ENCODE results near the gene FEM1B. TPM values are rescaled to one million over a fixed set of nuclear protein-coding genes. Genes with fewer than 3 reads are reported as not detected.

The FEM1B gene
- total RNA-seq, 2 experiments from 2014 or later, result 32.9 to 37.6 TPM

DNA sequence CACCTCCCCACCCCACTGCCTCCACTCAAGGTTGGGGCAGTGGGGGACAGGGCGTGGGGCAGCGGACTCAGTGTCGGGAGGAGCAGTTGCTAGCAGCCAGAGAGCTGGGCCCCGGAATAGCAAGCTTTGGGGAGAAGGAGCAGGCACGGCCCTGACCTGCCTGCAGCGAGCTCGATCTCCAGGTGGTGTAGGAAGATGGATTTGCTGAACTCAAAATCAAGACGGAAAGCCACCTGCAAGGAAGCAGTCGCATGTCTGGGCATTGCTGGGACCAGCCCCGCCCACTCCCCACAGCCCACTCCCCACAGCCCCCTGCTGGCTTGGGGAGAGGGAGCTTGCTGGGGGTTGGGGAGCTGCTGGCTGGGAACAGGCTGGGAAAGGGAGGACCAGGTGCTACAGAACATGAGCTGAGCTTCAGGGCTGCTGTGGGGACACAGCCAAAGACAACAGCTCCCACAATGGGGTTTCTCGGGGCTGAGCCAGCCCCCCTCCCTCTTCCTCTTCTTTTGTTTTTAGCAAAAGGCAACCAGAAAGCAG lies 38.0 kb downstream of the FEM1B start:
- ChIA-PET CTCF (no interaction called here), POLR2A (no interaction called here)

DNA sequence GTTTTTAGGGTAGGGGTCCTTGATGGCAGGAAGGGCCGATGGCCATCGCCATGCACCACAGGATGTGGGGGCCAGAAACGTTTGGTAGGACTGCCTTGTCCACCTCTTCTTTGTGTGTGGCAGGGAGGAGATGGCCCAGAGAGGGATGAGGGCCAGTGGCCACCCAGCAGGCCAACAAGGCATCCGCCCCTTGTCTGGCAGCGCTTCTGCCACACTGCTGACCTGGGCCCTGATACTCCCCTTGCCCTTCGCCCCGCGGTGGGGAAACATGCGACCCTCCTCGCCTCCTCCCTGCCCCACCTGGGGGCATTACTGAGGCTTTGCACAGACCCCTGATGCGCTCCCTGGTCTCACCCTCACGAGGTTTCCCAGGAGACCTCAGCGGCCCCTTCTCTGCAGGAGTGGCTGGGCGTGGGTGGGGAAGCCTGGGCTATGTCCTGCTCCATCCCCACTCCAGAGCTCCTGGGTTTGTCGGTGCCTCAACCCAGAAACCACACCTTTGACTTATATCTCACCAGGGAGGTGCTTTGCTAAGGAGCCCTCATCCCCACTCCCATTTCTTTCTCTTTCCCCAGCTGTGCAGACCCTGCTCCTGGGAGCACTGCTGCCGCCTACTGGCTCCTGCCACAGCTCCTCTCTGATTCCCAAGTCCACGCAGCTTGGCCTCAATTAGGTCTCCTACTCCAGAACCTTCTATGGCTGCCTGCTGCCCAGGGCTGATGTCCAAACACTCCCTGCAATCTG lies 38.7 kb downstream of the FEM1B start:
- POLR2A ChIA-PET, result no interaction called here
- CTCF ChIA-PET, result no interaction called here

DNA sequence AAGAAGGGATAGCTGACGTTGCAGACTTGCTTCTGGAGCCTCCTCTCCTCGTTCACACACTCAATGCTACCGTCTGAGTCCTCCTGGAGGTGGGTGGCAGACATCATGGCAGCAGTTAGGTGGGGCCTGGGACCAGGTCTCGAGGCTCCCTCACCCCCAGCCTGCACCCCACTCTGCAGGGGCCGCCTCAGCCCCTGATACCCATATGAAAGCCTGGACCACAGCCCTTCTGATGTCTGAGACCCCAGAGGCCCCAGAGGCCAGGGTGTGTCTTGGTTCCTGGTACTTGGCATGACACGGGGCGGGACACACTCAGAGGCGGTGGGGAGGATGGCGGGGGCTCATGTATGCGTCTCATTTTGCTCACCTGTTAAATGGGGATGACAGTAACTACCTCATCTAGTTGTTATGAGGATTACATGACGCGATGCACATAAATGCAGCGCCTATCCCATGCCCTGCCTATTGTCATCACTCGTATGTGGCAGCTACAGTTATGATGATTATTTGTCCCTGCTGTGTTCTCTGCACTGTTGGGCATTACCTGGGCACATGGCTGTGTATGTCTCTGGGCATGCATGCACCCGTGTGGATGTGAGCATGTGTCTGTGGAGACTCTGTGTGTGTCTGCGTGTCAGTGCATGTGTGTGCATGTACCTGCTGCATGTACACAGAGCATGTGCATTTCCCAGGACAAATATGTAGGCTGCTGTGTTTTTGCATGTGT lies 39.9 kb downstream of the FEM1B start:
- POLR2A ChIA-PET, result no interaction called here
- CTCF ChIA-PET, result no interaction called here

DNA sequence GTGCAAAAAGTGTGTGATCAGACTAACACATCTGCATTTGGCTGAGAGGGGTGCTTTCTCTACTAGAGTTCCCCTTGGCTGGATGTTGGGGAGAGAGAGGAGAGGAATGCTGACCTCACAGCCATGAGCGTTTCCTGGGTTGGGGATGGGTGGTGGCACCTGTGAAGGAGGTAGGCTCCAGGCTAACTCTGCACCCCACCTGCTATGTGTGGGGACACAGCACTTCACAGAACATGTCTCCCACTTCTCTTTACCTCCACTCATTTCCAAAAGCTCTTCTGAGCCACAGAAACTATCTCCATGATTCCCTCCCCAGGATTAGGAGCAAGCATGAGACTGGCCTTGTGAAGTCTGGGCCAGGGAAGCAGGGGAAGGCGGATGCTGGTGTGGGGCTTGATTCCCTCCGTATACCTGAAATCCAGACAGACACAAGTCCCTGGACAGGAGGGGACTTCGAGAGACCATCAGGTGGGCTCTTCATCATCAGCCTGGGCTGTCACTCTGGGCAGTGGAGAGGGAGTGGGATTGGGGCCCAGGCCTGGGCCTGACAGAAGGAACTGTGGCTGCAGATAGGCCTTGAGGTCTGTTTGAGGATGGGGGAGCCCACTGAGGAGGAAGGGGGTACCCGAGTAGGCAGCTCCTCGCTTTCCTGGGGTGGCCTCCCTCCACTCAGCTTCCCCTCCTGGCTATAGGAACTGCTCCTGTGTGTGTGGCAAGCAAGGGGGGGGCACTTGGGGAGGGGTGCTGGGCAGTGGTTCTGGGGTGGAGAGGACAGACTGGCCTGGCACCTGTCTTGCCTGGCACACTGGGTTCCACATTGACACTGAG lies 40.7 kb downstream of the FEM1B start:
- CTCF ChIA-PET, result no interaction called here
- POLR2A ChIA-PET, result no interaction called here

DNA sequence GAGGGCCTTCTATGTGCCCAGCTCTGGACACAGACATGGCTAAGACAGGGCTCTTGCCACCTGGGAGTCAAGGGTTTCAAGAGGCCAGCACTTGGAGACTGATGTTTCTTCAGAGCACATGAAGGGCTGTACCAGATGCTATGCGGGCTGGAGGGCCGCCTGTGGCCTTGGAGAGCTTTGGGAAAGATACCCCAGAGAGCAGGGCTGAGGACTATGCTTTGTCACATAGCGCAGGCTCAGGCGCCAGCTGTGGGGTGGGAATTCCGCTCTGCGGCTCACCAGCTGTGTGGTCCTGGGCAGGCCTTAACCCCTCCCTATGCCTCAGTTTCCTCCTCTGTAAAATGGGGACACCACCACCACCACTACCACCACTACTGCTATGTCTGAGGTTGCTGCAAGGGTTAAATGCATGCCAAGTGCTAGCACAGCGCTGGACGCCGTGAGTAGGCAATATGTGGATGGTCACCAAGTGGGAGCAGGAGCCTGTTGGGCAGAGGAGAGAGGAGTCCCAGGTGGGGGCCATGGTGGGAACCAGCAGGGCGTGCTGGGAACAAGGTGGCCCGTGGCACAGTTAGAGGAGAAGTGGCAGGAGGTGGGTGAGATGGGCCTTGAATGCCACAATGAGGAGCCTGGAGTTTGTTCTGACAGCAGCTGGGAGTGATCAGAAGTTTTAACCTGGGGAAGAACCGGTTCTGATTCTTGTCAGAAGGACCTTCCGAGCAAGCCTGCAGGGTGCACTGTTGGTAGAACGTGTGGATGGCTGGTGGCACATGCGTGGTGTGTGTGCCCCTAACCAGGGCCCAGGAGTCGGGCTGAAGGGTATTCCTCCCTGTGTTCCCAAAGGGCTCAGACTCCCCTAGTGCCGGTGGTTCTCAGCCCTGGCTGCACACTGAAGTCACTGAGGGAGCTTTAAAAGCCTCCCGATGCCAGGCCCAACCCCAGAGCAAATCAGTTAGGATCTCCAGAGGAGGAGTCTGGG lies 41.7 kb downstream of the FEM1B start:
- POLR2A ChIA-PET, result no interaction called here

DNA sequence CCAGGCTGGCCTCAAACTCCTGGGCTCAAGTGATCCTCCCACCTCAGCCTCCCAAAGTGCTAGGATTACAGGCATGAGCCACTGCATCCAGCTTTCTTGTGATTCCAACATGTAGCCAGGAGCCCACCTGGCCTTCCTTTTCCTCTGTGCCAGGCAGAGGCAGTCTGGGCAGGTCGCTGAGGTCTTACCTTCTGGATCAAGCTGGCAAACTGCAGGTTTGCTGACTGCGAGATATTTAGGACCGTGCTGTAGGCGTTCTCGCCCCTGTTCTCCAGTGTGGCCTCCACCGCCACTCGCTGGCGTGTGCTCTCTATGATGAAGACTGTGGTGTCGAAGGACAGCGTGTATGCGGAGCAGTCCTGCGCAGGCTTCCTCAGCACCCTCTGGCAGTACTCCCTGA lies 42.5 kb downstream of the FEM1B start:
- ChIA-PET CTCF (no interaction called here), POLR2A (no interaction called here)

More for the DNA sequence above, 41.7 kb downstream of the FEM1B start:
- CTCF ChIA-PET, result no interaction called here

DNA sequence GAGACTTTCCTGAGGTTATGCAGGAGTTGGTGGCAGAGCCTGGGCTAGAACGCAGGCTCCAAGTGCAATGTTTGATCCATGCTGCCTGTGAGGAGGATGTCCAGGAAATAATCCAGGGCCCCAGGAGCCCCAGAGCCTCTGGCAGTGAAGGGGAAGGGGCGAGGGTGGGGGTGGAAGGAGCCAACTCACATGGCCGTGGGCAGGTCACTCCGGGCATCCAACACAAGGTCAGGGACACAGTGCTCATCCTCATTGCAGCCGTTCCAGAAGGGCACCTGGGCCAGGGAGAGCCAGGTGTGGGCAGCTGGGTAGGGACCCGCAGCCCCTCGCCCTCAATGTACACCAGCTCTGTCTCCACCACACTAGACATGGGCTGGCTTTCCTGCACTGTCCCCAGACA lies 43.7 kb downstream of the FEM1B start:
- CTCF ChIA-PET, result no interaction called here
- POLR2A ChIA-PET, result no interaction called here

DNA sequence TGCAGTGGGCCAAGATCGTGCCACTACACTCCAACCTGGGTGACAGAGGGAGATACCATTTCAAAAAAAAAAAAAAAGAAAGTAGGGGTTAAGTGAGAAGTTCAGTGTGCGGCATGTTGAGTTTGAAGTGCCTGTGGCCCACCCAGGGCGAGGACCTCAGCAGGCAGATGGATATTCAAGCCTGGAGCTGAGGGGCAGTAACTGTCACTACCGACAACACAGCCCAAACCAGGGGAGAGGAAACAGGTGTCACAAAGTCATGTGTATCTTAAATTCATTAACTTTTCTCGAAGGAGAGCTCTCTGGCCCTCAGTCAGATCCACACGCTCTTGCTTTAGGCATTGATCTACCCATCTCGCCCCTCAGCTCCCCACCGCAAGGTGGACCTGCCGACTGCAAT lies 45.3 kb downstream of the FEM1B start:
- ChIA-PET POLR2A (no interaction called here), CTCF (interaction anchor here (0.9 kb wide), 1 partner anchor 16 kb away, joined by 3 read pairs; no protein-coding TSS in a partner anchor)

DNA sequence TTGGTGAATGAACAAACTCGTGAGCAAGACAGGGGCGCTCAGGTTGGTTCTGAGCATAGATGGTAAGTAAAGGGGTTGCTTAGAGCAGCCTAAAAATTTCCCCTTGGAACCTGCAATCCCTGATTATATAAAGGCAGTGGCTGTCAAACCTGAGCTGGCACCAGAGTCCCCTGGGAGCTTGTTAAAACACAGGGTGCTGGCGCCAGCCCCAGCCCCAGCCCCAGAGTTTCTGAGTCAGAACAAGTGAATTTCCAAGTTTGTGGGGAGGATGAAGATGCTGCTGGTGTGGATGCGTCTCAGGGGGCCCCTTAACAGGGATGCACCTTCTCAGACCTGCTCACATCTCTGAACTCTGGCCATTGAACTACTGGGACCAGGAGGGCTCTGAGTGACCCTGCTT lies 48.2 kb downstream of the FEM1B start:
- CTCF ChIA-PET, result no interaction called here
- POLR2A ChIA-PET, result no interaction called here

DNA sequence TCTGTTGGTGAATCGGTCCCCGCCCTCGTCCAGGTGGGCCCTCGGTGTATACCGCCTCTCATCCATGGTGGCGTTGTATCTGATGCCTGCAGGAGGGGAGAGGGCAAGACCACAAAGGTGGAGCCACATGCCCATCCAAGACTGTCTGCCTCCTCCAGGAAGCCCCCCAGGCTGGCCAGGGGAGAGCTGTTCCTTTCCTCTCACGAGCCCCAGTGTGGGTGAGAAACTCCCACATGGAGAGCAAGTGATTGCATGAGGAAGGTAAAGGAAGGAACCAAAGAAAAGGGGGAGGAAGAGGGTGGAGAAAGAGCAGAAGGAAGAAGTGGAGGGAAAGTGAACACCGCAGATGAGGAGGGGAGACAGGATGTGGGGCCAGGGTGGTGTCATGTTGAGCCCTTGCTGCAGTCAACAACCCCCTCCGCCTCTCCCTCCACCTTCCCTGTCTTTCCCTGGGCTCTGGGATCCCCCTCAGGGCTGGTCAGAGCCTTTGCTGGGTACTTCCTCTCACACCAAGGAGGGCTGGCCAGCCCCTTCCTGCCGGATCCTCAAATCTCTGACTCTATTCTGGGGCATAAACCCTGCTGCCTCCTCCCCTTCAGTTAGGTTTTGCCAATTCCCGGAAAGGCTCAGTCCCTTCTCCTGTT lies 49.3 kb downstream of the FEM1B start:
- POLR2A ChIA-PET, result no interaction called here
- CTCF ChIA-PET, result no interaction called here

DNA sequence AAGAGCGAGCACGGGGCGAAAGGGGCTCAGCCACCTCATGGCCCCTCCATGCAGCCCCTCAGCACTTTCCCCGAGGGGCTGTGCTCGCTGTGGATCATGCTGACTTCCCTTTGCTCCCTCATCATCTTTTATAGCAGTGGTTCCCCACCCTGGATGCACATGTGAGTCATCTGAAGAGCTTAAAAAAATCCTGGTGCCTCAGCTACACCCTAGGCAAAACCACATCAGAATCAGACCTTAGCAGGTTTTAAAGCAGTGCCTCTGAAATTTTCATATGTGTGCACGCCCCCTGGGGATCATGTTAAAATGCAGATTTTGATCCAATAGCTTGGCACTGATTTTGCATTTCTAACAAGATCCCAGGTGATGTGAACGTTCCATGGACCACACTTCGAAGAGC lies 50.9 kb downstream of the FEM1B start:
- CTCF ChIA-PET, result no interaction called here
- POLR2A ChIA-PET, result no interaction called here

DNA sequence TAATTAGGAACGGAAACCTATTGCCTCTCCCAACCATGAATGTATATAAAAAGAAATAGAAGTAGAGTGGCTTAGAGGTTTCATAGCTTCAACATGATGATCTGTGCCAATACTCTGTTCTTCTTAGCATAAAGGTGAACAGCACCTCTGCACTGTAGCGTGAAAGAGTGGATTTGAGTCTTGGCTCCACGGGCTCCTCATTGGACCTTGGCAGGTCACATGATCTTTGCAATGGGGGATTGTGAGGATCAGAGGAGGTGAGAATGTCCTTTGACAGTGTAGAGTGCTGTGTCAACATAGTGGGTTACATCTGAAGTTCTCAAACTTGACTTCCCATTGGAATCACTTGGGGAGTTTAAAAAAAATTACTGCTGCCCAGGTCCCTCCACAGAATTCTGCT lies 51.4 kb downstream of the FEM1B start:
- ChIA-PET POLR2A (no interaction called here), CTCF (no interaction called here)

DNA sequence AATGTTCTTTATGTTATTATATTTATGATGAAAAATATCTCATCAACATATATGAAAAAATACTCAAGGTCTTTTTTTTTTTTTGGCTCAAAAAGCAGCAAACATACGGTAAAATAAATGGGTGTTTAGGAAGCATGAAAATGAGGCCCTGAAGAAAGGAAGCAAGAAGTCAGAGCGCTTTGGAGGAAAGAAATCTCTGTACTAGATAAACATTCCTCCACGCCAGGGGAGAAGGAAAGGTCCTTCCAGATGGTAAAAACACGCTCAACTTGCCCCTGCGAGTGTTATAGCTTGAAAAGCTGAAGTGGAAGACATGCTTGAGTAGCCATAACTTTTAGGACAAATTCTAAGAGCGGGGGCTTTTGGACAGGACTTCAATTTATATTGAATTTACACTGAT lies 52.9 kb downstream of the FEM1B start:
- ChIA-PET POLR2A (no interaction called here), CTCF (no interaction called here)

DNA sequence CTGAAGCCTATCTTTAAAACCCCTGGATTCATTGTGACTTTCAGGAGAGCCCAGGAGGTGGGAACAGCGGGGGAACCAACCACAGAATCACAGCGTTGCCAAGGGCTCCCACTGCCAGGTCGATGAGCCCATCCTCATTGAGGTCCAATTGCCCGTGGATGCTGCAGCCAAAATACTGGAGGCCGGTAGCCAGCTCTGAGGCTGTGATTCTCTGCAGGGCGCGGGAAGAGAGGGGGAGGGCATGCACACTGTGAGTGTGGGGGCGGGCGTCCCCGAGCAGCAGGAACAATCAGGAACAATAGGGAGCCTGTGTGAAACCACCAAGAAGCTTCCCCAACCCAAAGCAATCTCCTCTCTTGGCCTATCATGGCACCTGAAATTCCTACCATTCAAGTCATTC lies 53.4 kb downstream of the FEM1B start:
- CTCF ChIA-PET, result no interaction called here
- POLR2A ChIA-PET, result no interaction called here

DNA sequence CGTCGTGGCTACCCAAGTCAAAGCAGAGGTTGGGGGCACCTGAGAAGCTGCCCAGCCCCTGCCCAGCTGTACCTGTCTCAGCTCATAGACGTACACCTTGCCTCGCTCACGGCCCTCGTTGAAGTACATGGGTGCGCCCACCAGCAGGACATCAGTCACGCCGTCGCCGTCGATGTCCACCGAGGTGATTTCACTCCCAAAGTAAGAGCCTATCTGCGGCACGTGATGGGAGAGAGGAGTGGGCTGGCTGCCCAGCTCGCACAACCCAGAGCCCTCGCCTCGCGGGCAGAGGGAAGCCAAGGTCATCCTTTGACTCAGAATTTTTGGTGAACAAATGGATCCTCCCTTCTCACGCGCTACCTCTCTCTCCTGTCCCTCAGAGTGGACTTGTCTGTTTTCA lies 54.7 kb downstream of the FEM1B start:
- POLR2A ChIA-PET, result interaction anchor here (0.6 kb wide), 1 partner anchor 178 kb away, joined by 3 read pairs; no protein-coding TSS in a partner anchor
- CTCF ChIA-PET, result no interaction called here

DNA sequence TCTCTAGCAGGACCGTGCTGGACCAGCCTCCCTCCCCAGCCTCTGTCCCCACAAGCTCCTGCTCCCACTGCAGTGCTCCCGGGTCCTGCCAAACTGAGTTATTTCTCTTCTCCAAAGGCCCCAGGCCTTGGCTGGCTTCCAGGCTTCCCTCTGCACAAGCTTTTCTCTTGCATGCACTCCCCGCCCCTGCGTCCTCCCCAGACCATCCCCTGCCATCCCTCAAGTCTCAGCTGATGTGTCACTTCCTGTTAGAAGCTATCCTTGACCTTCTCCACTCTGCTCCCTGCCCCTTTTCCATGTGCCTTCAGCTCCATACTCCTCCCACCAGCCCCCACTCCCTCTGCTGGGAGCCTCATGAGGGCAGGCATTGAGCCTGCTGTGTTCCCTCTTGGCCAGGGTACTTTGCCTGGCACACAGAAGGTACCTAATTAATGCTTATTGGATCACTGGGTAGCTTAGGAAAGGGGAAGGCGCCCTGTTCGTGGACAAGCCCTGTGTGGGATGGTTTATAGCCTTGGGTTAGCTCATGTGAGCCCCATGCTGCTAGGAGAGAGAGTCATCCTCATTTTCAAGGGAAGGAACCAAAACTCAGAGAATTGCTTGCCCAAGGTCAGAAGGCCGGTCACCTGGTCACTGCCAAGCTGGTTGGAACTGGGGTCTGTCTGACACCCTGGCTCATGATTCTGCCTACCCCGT lies 56.4 kb downstream of the FEM1B start:
- CTCF ChIA-PET, result no interaction called here
- POLR2A ChIA-PET, result no interaction called here

DNA sequence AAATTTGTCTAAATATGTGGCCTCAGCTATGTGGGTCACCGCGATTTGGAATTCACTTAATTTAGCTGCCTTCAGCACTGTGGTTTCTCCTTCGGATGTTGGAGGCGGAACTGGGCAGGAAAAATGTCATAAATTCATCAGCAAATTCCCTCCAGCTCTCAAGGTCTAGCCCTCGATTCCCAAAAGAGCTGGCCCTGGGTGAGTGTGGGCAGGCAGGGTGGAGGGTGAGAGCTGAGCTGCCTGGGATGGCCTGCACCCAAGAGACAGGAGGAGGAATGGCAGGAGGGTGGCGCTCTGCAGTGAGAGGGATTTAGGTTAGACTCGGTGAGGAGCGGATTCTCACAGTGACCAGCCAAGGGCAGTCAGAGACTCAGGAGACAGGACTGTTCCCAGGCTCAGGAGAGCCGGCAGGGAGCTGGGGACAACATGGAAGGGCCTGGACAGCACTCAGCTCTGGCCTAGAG lies 57.1 kb downstream of the FEM1B start:
- ChIA-PET CTCF (no interaction called here), POLR2A (no interaction called here)

DNA sequence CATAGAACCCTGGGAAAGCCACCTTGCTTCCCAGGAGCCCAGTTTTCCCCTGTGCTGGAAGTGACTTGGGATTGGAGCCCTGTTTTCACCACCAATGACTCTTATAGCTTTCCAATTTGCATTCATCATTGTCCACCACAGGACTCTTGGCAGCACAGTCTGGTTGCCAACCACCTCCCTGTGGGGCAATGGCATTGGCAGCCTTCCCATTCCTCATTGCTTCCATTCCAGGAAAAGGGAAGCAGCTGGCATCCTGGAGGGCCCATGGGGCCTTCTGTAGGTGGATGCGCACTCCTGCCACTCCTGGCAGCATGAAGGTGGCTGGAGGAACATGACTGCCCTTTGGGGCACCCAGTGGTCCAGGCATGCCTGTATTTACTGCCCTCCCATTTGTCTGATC lies 57.7 kb downstream of the FEM1B start:
- ChIA-PET POLR2A (no interaction called here), CTCF (no interaction called here)

DNA sequence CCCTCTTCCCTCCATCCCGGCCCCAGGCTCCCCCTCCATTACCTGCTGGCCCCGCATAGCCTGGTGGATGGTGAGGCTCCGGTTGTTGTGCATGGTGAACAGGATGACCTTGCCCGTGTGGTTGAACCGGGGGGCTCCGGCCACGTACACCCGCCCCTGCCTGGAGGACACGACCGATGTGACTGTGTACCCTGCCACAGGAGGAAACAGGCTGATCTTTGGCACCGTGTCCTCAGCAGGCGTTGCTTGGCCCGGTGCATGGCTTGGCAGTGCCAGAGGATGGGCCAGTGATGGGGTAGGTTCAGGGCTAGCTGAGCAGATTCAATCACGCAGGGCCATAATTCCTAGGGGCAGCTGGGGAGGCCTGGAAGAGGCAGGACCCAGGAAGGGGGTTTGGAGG lies 58.1 kb downstream of the FEM1B start:
- ChIA-PET CTCF (no interaction called here), POLR2A (no interaction called here)

All from activated CD8-positive, alpha-beta memory T cell treated with anti-CD3 and anti-CD28 coated beads for 36 hours (primary cell).